ENCODE results near the gene CHD2.

- TF ChIP-seq CTCF (IDR thresholded peaks at IDR 0.05) (no peak), POLR2A (IDR thresholded peaks at IDR 0.05) (no peak), POLR2AphosphoS5 (IDR thresholded peaks at IDR 0.05; ENCODE audit: insufficient read depth in 1 of 2, low read depth in 1 of 2) (peak in 1 of 2 donors; percentile 69)
These were observed 6.5 kb downstream of the CHD2 start for GRCh38 chr15:92906563-92907081.
